ENCODE data around the gene DIS3L2.

The DIS3L2 gene

GRCh38 chr2:232190796-232191195, 229.3 kb downstream of the DIS3L2 start:
- no peak for DNase-seq (ENCODE audit: low read depth)

DNA sequence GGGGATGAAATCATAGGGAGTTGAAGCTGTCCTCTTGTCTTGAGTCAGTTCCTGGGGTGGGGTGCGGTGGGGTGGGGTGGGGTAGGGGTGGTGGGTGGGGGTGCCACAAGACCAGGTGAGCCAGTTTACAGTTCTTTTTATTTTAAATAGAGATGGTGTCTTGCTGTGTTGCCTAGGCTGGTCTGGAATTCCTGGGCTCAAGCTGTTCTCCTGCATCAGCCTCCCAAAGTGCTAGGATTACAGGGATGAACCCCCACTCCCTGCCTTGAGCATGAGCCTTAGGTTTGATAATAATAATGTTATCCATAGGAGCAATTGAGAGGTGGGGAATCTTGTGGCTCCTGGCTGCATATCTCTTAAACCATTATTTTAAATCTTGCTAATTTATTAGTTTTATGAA, 234.0 kb downstream of the DIS3L2 start:
- DNase-seq (ENCODE audit: low read depth): no peak

DNA sequence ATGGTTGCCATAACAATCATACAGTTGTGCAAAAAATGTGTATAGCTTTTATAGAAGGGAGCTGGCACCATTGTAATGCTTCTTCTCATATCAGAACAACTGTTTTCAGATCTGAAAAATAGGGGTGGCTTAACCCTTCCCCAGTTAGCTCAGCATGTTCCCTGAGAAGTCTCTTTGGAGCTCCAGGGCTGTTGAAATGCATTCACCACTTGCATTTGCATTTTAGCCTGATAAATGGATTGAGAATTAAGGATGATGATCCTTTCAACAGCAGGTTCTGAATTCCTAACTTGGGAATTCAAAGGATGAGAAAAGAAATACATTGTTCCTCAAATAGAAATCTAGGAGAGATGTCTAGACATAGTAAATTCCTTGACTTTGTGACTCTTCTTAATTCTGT, 235.3 kb downstream of the DIS3L2 start:
- DNase-seq (ENCODE audit: low read depth): no peak

GRCh38 chr2:232200195-232200594, 238.7 kb downstream of the DIS3L2 start:
- no peak for DNase-seq (ENCODE audit: low read depth)

DNA sequence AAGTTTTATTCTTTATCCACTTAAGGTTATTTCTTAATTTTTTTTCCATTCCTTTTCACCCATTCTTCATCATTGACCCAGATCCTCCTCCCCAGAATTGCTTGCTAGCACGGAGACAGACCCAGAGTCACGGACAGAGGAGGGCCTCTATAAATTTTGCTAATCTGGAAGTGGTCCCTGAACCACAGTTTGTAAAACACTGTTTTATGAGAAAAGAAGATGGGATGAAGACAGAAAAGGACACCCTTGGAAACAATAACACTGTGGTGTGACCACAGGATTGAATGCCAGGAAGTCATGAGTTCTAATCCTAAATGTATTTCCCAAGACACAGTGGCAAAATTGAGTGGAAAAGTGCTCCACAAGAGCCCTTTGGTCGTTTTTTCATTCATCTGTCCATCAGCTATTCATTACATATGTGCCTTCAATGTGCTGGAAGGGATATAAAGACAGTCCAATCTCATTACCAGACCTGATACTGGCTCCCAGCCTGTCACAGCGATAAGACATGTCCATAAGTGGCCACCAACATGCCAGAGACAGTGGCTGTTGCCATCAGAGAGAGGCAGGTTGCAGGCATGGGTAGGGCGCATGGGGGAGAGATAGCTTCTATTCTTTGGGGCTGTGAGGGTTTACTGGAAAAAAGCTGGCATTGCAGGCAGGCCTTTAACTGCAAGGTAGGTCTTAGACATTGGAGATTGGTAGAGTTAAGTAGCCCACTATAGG, 241.8 kb downstream of the DIS3L2 start:
- no peak for DNase-seq (ENCODE audit: low read depth)

GRCh38 chr2:232203936-232204335, 242.4 kb downstream of the DIS3L2 start:
- no peak for DNase-seq (ENCODE audit: low read depth)

GRCh38 chr2:232204457-232204931, 243.0 kb downstream of the DIS3L2 start:
- no peak for DNase-seq (ENCODE audit: low read depth)

DNA sequence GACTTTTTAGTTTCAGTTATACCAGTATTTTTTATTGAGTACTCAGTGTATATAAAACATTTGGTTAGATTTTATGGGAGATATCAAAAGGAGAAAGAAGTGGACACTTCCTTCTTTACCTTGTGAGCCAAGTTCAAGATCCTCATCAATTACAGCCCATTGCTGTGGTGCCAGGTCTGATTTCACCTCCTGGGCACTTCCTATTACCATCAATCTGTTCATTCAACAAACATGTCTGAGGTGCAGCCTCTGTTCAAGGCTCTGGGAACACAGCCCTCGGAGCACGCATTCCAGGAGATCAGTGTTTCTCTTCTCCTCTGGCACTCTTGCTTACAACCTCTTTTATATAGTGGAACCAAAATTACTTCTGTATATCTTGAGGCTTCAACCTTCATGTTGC, 245.7 kb downstream of the DIS3L2 start:
- no peak for DNase-seq (ENCODE audit: low read depth)

DNA sequence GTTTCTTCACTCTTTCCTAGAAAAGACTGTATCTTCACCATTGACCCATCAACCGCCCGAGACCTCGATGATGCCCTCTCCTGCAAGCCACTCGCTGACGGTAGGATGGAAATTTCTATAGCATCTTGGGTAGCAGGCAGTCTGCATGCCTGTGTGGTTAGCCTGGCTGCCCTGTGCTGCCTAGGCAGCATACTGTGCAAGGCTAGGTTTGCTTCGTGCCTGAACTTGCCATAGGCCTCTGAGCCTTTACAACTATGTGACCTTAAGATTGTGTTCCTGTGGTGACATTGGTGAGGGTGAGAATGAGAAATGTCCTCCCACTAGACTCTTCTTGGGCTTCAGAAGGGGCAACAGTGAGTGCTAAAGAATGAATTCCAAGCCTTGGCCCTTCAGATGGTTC, 248.8 kb downstream of the DIS3L2 start:
- no peak for DNase-seq (ENCODE audit: low read depth)

DNA sequence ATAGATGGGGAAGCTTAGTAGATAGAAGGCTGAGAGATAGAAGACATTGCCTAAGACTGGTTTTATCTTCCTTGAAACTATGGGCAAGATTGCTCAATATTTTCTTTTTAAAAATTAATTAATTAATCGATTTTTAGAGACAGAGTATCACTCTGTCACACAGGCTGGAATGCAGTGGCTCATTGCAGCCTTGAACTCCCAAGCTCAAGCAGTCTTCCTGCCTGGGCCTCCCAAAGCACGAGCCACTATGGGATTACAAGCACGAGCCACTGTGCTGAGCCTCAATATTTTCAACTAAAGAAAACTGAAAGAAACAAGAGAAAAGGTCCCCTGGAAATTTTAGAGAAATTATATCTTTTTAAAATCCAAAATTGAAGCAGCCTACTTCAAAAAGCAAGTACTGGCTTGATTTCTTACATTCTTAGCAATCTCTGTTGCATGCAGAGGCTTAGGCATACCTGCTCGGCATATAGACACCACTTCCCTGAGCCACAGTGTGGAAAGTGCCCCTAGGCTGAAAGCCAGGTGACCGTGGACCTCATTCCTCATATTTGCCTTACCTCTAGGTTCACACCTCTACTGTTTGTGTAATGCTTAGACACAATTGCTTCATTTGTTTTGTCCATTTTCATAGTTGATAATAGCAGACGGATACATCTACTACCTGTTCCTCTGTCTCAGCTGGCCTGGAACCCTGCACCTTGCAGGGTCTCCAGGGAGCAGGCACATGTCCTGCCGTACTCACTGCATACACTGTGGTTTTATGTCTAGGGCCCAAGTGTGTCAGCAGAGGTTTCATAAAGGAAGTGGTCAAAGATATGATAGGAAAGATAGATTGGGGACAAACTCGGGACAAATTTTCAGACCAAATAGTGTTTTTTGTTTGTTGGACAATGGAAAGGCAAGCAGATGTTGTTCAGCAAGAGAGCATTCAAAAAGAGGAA, 250.5 kb downstream of the DIS3L2 start:
- DNase-seq (ENCODE audit: low read depth): no peak

DNA sequence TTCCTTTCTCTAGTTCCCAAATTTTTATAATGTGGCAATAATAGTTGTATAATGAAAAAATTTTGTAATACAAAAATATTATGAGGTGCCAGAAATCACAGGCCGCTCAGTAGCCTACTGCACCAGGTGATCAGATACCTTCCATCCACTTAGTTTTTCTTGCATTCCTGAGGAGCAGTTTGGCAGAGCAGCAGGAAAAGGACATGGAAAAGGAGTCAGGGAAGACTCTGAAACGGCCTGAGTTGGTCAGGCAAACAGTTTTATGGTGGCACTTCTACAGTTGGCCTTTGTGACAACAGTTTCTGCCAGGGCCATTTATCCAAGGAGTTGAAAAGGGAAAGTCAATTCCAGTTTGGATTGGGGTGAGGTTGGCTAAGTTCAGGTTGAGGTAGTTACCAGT, 251.7 kb downstream of the DIS3L2 start:
- no peak for DNase-seq (ENCODE audit: low read depth)

- DNase-seq (ENCODE audit: low read depth): no peak
Observed at GRCh38 chr2:232214053-232214452, 252.5 kb downstream of the DIS3L2 start.

DNA sequence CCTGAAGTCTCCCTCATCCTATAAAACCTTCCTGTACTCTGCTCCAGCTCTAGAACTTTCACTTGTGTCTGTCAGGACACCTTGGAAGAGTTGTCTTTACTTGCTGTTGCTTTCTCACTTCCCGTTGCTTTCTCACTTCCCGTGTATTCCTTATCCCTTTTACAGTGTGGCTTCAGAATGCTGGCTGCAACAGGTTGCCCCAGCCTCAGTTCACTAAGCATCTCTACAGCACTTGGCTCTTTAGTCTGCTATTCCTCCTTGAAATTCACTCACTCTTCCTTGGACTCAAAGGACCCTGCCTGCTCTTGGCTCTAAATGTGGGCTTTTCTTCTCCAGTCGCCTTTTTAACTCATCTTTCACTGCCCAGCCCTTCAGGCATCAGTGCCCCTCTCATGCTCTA, 254.5 kb downstream of the DIS3L2 start:
- DNase-seq (ENCODE audit: low read depth): no peak

GRCh38 chr2:232218778-232219495, 257.4 kb downstream of the DIS3L2 start:
- DNase-seq (ENCODE audit: low read depth): no peak

DNA sequence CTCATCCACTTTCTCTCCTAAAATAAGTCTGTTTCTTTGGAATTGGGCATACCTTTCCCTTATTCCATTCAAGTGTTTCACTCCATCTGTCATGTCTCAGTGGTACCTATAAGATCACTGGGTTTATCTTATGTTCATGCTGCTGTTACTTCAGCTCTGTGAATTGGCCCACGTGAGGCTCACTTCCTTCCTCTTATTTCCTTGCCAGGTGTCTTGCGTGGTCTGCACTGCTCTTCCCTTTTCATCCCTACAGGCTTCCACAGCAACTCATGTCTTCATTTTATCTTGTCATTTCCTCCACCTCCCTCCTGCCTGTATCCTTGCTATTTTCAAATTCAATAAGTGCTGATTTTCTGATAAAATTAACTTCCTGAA, 258.0 kb downstream of the DIS3L2 start:
- no peak for DNase-seq (ENCODE audit: low read depth)

DNA sequence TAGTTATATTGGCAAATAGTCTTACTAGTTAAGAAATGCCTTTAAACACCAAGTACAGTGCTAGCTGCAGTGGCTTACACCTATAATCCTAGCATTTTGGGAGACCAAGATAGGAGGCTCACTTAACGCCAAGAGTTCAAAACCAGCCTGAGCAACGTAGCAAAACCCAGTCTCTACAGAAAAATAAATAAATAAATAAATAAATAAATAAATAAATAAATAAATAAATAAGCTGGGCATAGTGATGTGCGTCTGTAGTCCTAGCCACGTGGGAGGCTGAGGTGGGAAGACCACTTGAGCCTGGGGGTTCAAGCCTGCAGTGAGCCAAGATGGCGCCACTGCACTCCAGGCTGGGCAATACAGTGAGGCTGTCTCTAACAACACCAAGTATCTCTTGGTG, 258.4 kb downstream of the DIS3L2 start:
- DNase-seq (ENCODE audit: low read depth): no peak

DNA sequence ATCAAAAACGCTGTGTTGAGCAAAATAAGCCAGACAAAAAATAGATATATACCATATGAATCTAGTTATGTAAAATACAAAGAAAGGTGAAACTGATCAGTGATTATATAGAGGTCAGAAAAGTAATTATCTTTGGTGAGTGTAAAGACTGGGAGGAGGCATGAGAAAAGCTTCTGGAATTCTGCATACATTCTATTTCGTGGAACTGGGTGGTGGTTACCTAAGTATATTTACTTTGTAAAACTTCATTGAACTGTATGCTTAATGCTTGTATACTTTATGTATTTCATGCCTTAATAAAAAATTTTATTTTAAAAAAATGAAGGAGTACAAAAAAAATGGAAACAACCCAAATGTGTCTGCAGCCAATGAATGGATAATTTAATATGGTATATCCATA, 263.9 kb downstream of the DIS3L2 start:
- DNase-seq (ENCODE audit: low read depth): no peak

GRCh38 chr2:232225895-232226294, 264.4 kb downstream of the DIS3L2 start:
- DNase-seq (ENCODE audit: low read depth): no peak

GRCh38 chr2:232228332-232228731, 266.8 kb downstream of the DIS3L2 start:
- no peak for DNase-seq (ENCODE audit: low read depth)

GRCh38 chr2:232228971-232229894, 267.7 kb downstream of the DIS3L2 start:
- no peak for DNase-seq (ENCODE audit: low read depth)

DNA sequence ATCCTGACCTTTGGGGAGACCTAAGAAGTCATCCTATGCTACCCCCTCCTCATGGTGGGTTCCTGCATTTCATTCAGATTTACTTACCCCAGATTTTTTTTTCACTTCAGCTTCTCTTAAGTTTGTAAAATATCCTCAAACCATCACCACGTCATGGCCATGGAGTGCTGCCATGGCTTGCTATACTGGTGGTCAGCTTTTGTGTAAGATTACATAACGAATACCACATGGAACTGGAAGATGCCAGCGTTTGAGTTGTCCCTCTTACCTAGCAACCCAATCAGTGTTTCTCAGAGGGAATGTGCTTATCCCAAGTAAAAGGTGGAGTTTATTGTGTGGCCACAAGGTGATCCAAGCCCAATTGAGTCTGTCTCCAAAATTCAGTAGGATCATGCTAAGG, 268.4 kb downstream of the DIS3L2 start:
- DNase-seq (ENCODE audit: low read depth): no peak

- DNase-seq (ENCODE audit: low read depth): no peak
Observed at GRCh38 chr2:232230560-232230959, 269.0 kb downstream of the DIS3L2 start.

All from stimulated activated CD8-positive, alpha-beta memory T cell treated with anti-CD3 and anti-CD28 coated beads, Interleukin-12 subunit alpha, Interleukin-12 subunit beta, amount 100 ng/mL, for 4 hours (primary cell).